Hematopoietic multipotent progenitor cell treated with erythropoietin and hydrocortisone succinate and interleukin-3 and kit ligand, for 4 days (in vitro differentiated cells): Measurements from ENCODE around the gene PRRT1.
"Not testable (repeated sequence)": the region's sequence is repeated elsewhere in the genome, so short reads cannot be mapped to it uniquely, and the experiment has no call there.

ENCODE experiments used
- DNase-seq: peaks from one replicate; pipeline ENCODE4 v3.0.0-alpha.2; 2015

PRRT1 gene

GRCh38 chr6:32187725-32188380 lies 36.1 kb upstream of the PRRT1 start:
- DNase-seq = not testable (repeated sequence)

DNA sequence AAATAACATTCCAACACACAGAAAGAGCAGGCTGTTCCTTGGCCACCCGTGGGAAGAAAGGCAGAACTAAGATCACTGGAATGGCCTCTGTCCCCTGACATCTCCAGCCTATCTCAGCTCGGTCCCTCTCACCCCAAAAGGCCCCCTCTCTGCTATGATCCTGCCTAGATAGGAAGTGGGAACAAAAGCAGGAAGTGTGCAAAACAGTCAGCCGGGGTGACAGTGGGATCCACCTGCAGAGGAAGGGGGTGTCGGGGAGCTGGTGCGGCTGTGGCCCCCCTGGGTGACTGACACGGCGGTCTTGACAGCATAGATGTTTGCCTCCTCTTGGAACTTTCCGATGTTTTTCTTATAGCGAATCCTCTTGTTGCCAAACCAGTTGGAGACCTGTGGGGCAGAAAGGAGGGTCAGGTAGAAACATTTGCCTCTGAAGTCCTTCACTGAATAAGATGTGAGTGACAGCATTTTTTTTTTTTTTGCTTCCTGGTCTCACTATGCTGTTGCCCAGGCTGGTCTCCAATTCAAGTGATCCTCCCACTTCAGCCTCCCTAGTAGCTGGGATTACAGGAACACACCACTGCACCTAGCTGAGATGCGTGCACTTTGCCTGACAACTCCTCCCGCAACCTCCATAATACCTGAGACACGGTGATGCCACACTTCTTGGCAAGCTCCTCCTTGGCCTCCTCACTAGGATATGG lies 35.4 kb upstream of the PRRT1 start:
- no peak for DNase-seq

DNA sequence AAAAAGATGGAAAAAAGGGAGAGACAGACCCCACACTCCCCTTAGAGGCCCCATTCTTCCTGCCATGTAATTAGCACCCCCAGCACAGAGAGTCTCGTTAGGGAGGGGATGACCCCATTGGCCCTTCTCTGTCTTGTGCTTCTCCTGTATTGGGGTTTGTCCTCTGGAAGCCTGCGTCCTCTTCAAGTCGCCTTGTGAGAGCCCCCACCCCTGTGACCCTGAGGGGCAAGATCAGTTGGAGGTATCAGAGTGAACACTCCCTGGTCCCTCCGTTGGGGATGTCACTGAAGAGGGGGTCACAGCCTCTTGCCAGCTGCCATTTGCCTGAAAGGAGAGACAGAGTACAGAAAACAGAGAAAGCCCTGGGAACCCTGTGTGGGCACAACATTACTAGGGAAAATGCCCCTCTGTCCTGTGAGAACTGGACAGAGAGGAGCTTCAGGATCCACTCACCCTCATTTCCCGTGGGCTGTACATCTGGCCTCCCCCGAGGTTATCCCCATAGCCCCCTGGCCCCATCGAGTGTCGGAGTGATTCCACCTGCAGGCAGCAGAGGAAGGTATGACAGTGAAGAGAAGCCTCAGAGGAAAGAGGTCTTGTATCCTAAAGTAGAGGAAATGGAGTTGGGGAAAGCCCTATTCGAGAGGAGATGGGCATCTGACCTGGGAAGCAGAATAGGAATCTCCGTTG lies 34.6 kb upstream of the PRRT1 start:
- not testable (repeated sequence) for DNase-seq

GRCh38 chr6:32185681-32186131 lies 34.0 kb upstream of the PRRT1 start:
- peak; percentile 73 for DNase-seq

DNA sequence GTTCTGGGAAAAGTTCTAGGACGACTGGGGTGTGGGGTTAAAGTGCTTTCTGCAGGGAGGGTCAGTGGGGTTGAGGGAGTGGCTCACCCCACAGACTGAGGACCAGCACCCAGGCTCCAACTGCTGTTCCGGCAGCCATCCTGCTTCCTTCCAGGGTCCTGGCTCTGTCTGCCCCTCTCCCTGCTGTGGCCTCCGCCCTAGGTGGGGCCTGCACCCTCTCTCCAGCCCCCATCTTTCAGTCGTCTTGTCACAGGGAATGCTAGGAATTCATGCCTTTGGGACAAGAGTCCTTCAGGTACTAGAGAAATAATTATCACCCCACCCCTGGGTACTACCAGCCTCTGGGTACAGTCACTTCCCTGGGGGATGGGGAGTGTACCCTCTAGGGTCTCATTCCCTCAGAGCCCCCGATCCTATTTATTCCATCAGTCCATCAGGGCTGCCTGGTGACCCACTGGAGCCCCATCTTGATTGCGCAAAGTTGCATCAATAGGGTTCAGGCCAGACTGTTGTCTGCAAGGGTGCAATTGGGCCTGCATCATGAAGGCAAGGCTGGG lies 32.4 kb upstream of the PRRT1 start, which contains the start of gene AGER:
TSS of gene AGER (minus strand) at position 170 of the 557 bp plus-strand sequence. CDS start at position 139, 31 bp downstream.
- DNase-seq = no peak

GRCh38 chr6:32183483-32184083 lies 31.8 kb upstream of the PRRT1 start:
- DNase-seq = no peak

- DNase-seq = no peak
These were observed 31.3 kb upstream of the PRRT1 start for GRCh38 chr6:32183030-32183429.

GRCh38 chr6:32182555-32182981 lies 30.8 kb upstream of the PRRT1 start:
- DNase-seq = no peak

DNA sequence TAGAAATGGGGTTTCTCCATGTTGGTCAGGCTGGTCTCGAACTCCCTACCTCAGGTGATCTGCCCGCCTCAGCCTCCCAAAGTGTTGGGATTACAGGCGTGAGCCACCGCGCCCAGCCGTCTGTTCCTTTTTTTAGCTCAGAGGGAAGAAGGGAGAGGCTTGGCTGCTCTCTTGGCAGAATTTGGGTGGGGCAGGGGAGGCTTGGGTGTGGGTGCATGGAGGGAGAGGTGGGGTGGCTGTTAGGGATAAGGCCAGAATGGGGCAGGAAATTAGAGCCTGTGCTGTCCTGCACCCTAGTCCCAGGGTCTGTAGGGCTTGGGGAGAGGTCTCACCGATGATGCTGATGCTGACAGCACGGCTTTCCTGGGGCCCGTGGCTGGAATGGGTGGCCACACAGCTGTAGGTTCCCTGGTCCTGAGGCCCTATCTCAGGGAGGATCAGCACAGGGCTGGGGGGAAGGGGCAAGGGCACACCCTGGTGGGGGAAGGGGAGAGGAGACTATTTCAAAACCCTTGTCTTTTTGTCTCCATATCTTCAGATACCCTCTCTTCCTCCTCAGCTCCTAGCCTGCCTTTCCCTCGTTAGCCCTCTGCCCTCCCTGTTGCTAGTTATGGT lies 30.3 kb upstream of the PRRT1 start:
- peak; percentile 72 for DNase-seq

GRCh38 chr6:32181148-32181702 lies 29.5 kb upstream of the PRRT1 start:
- DNase-seq = no peak

DNA sequence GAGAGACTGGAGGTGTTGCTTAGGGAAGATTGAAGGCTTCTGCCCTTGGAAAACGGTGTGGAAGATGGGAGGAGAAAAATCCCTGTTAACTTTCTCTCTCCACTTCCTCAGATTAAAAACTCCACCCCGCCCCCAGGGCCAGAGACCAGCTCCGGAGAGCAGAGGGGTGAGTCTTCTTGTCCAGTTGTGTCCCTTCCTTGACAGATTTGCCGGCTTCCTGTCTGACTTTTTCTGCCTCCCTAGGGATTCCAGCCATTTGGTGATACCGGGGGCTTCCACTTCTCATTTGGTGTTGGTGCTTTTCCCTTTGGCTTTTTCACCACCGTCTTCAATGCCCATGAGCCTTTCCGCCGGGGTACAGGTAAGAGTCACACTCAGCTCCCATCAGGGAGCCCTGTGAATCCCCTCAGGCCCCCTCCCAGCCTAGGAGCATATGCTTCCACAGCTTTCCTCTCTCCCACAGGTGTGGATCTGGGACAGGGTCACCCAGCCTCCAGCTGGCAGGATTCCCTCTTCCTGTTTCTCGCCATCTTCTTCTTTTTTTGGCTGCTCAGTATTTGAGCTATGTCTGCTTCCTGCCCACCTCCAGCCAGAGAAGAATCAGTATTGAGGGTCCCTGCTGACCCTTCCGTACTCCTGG lies 28.1 kb upstream of the PRRT1 start:
- no peak for DNase-seq

DNA sequence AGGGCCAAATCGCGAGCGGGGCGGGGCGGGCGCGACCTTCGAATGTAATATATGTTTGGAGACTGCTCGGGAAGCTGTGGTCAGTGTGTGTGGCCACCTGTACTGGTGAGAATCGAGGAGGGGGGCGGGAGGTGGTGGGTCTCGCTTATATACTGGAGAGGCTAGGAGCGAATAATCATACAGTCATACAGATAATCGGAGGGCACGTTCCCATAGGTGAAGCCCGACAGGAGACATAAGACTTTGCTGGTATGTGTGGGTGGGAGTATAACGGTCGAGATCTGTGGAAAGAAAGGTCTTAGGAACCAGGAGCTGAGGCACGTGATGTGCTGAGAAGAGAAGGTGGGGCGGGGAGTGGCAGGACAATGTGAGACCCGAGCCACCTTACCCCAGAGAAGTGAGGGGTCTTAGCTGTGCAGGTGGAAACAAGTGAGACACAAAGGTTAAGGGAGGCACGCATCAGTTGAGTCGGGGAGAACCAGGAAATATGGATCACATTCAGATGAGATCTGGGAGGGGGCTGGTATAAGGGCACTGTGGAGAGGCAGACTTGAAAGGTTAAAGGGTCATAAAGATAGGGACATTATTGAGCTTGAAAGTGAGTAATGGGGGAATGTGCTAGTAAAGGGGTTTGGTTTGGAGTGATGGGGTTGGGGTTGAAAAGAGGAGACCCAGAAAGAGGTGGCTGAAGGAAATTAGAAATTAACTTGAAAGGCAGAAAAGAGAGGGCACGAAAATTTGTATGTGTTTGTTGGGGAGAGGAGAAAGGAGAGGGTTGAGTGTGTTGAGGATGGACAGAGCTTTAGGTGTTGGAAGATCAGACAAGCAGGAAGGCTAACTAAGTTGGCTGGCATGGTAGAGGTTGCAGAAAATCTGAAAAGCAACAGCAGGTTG lies 27.1 kb upstream of the PRRT1 start:
- no peak for DNase-seq

- peak; percentile 100 for DNase-seq
These were observed 26.2 kb upstream of the PRRT1 start, which contains the start of gene RNF5 for GRCh38 chr6:32177788-32178546. RNF5 (plus strand) TSS chr6:32178405; CDS start chr6:32178512, 107 bp downstream.

DNA sequence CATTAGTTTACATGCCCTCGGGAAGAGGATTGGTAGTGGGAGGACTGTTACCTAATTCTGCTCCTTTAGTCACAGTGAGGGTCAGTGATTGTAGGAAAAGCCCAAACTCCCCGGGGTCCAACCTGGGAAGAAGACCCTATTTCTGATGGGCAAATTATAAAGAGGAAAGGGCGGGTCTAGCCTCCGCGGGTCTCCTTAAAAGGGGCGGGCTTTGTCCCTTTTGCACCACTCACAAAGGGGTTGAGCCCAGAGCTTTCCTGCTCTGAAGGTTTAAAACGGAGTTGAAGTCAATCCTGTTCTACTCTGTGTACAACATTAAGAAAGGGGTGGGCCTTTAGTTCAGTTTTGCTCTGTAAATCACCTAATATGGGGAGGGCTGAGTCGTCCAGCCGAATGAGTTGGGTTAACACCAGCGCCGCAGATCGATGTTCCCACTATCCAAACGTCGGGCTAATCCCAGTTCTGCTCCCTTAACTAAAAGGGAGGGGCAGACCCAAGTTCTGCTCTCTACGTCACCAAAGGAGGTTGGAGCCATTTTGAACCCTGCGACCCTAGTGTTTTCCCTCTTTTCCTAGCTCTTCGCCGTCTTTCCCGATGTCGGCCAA lies 25.5 kb upstream of the PRRT1 start:
- peak; percentile 85 for DNase-seq

GRCh38 chr6:32176476-32177182 lies 24.9 kb upstream of the PRRT1 start:
- no peak for DNase-seq

DNA sequence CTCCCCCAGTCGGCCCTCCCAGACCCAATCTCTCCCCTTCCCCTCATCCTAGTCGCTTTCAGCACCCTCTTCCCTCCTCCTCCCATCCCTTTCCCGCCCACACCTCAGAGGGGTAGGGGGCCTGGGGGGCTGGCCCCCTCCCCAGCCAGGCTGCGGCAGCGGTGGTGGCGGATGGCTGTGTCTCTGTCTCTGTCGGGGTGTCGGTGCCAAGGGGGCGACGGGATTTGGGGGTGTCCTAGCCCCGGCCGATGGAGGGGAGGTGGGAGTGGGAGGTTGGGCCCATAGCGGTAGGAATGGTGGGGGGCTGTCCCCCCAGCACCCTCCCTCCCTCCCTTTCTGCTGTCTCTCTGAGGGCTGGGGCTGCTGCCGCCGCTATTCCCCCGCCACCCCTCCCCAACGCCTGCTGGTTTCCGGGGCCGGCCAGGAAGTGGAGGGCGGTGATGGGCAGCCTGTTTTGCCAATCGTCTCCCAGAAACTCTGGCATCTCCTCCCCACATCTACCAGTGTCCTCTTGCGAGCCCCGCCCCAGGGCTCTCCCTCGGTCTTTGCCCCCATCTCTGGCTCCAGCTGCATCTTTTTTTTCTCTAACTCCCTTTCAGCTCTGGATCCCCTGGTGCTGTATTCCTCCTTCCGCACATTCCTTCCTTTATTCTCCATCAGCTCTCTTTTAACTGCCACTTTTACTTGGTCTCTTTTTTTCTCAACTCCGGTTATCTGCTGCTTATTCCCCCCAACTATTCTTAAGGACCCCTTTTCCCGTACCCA lies 24.2 kb upstream of the PRRT1 start, which contains the start of gene AGPAT1:
TSS of gene AGPAT1 (minus strand) at position 374 of the 765 bp plus-strand sequence. CDS start 4,588 bp downstream, outside the sequence.
- DNase-seq = peak; percentile 98

DNA sequence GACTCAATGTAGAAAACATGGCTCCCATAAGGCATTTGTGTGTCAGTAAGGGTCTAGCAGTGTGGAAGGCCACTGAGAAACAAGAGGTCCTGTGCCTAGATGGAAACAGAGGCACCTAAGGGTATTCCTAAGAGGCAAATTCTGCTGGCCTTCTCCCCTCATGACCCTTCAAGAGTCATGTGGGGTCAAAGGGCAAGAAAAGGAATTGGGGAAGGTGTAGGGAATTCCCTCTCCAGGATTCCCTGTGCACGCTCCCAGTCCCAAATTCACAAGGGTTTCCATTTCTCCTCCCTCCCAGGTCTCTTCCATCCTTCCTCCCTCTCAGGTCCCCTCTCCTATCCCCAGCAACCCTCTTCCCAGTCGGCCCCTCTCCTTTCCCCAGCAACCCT lies 23.6 kb upstream of the PRRT1 start:
- DNase-seq = no peak

- no peak for DNase-seq
These were observed 22.7 kb upstream of the PRRT1 start for GRCh38 chr6:32174416-32174815.
